ENCODE measurements around the gene TIMM23B. TPM values are rescaled to one million over a fixed set of nuclear protein-coding genes. Genes with fewer than 3 reads are reported as not detected.
"Not testable (repeated sequence)": the region's sequence is repeated elsewhere in the genome, so short reads cannot be mapped to it uniquely, and the experiment has no call there.

Gene TIMM23B
- total RNA-seq, 1 experiment from 2014 or later: 24.2 TPM

- not testable (repeated sequence) for H3K27me3 Mint-ChIP-seq (ENCODE audit: low read depth); H3K4me2 ChIP-seq (ENCODE audit: insufficient read depth, insufficient read length, low read length); H4K8ac ChIP-seq (replicated peaks; ENCODE audit: insufficient read length, low read depth, low read length); H4K91ac ChIP-seq (ENCODE audit: insufficient read length, low read depth, low read length); H3K56ac ChIP-seq (ENCODE audit: insufficient read length, low read depth, low read length); H3K18ac ChIP-seq (ENCODE audit: insufficient read length, low read depth, low read length); H2BK12ac ChIP-seq (ENCODE audit: insufficient read length, low read depth, low read length); H3K27ac ChIP-seq (ENCODE audit: insufficient read length, low read depth, low read length); H3K27ac Mint-ChIP-seq; H3K23me2 ChIP-seq (ENCODE audit: insufficient read length, low read depth, low read length, poor library complexity, severe bottlenecking); H3K23ac ChIP-seq (ENCODE audit: insufficient read length, low read depth, low read length); H3K9ac ChIP-seq (ENCODE audit: extremely low read depth, insufficient read length, low read length); H3K9me3 ChIP-seq (ENCODE audit: control insufficient read depth, low read depth, low read length); H3K9me3 Mint-ChIP-seq; H2BK15ac ChIP-seq (ENCODE audit: low read depth, low read length); H2BK120ac ChIP-seq (ENCODE audit: low read depth, low read length, poor library complexity, severe bottlenecking); H3K14ac ChIP-seq (ENCODE audit: insufficient read depth, low read length); H4K20me1 ChIP-seq (ENCODE audit: control insufficient read depth, insufficient read depth, insufficient read length); H3T11ph ChIP-seq (ENCODE audit: low read length); H3K79me1 ChIP-seq (ENCODE audit: insufficient read depth, low read depth, low read length, poor library complexity, severe bottlenecking); H2AFZ ChIP-seq (ENCODE audit: low read length); H3K4me3 Mint-ChIP-seq; H4K5ac ChIP-seq (ENCODE audit: insufficient read length, low read depth, low read length); H2BK20ac ChIP-seq (ENCODE audit: low read depth, low read length, poor library complexity, severe bottlenecking); H3K4ac ChIP-seq (ENCODE audit: low read depth, low read length); H3K4me1 Mint-ChIP-seq; H2AK5ac ChIP-seq (ENCODE audit: insufficient read length, low read length); DNase-seq; H3K79me2 ChIP-seq (ENCODE audit: insufficient read depth, low read length); H3K27me3 ChIP-seq (ENCODE audit: insufficient read depth, low read length); H3K4me1 ChIP-seq (ENCODE audit: insufficient read depth, low read length); H2BK5ac ChIP-seq (ENCODE audit: insufficient read length, low read length)
- WGBS (ENCODE audit: extremely low coverage, insufficient read length, low lambda C conversion rate): no CpG with 5 or more reads among the region's 5 CpGs
- H3K36me3 Mint-ChIP-seq (ENCODE audit: insufficient read depth in 1 of 3, low read depth in 3 of 3): peaks cover 5 to 25% (median 22%) of the 10 kb centered on the region in 3 experiments
Measured at GRCh38 chr10:49931276-49931675, 10.6 kb upstream of the TIMM23B start.

GRCh38 chr10:49931959-49932728, 9.7 kb upstream of the TIMM23B start:
- H3K79me1 ChIP-seq (ENCODE audit: insufficient read depth, low read depth, low read length, poor library complexity, severe bottlenecking); H3K9me3 Mint-ChIP-seq; H3K4me3 Mint-ChIP-seq; H3K23me2 ChIP-seq (ENCODE audit: insufficient read length, low read depth, low read length, poor library complexity, severe bottlenecking); H3K9ac ChIP-seq (ENCODE audit: extremely low read depth, insufficient read length, low read length); H3K4me1 Mint-ChIP-seq; H3K23ac ChIP-seq (ENCODE audit: insufficient read length, low read depth, low read length); H3T11ph ChIP-seq (ENCODE audit: low read length); H2BK20ac ChIP-seq (ENCODE audit: low read depth, low read length, poor library complexity, severe bottlenecking); H3K18ac ChIP-seq (ENCODE audit: insufficient read length, low read depth, low read length); H2BK120ac ChIP-seq (ENCODE audit: low read depth, low read length, poor library complexity, severe bottlenecking); H3K4me2 ChIP-seq (ENCODE audit: insufficient read depth, insufficient read length, low read length); H4K5ac ChIP-seq (ENCODE audit: insufficient read length, low read depth, low read length); H4K91ac ChIP-seq (ENCODE audit: insufficient read length, low read depth, low read length); H3K27me3 ChIP-seq (ENCODE audit: insufficient read depth, low read length); H3K14ac ChIP-seq (ENCODE audit: insufficient read depth, low read length); H2AK5ac ChIP-seq (ENCODE audit: insufficient read length, low read length); H2BK5ac ChIP-seq (ENCODE audit: insufficient read length, low read length); H3K9me3 ChIP-seq (ENCODE audit: control insufficient read depth, low read depth, low read length); DNase-seq; H3K56ac ChIP-seq (ENCODE audit: insufficient read length, low read depth, low read length); H3K4me1 ChIP-seq (ENCODE audit: insufficient read depth, low read length); H2BK12ac ChIP-seq (ENCODE audit: insufficient read length, low read depth, low read length); H2BK15ac ChIP-seq (ENCODE audit: low read depth, low read length); H3K27me3 Mint-ChIP-seq (ENCODE audit: low read depth); H2AFZ ChIP-seq (ENCODE audit: low read length); H3K27ac ChIP-seq (ENCODE audit: insufficient read length, low read depth, low read length); H4K20me1 ChIP-seq (ENCODE audit: control insufficient read depth, insufficient read depth, insufficient read length); H3K27ac Mint-ChIP-seq; H3K4ac ChIP-seq (ENCODE audit: low read depth, low read length); H3K79me2 ChIP-seq (ENCODE audit: insufficient read depth, low read length); H4K8ac ChIP-seq (replicated peaks; ENCODE audit: insufficient read length, low read depth, low read length): not testable (repeated sequence)
- no CpG with 5 or more reads among the region's 7 CpGs for WGBS (ENCODE audit: extremely low coverage, insufficient read length, low lambda C conversion rate)
- peaks cover 5 to 18% (median 15%) of the 10 kb centered on the region in 3 experiments for H3K36me3 Mint-ChIP-seq (ENCODE audit: insufficient read depth in 1 of 3, low read depth in 3 of 3)

All from H9 (cell line).